ENCODE data around the gene HDAC5.

The HDAC5 gene

GRCh38 chr17:44095388-44095646 is 28.1 kb downstream of the HDAC5 start:
- H3K27ac ChIP-seq (ENCODE audit: low read length) = no peak overlapping the region
- H3K4me3 ChIP-seq (ENCODE audit: low read length) = no peak overlapping the region
- H3K9me3 ChIP-seq (ENCODE audit: insufficient read depth, low read length) = no peaks in the 10 kb centered on the region
- no peaks in the 10 kb centered on the region for H3K79me2 ChIP-seq (ENCODE audit: low read length)
- no peaks in the 10 kb centered on the region for H3K36me3 ChIP-seq (replicated peaks; ENCODE audit: low read depth, low read length)
- TF ChIP-seq EZH2phosphoT487 (IDR thresholded peaks at IDR 0.05; ENCODE audit: low read depth) (no peak), CTCF (IDR thresholded peaks at IDR 0.05; ENCODE audit: low read depth, low read length) (no peak)
- H3K4me2 ChIP-seq (ENCODE audit: low read length) = peak overlapping the region; percentile 46; the same call in 1 of the 2 replicates
- H4K20me1 ChIP-seq (ENCODE audit: insufficient read depth, low read length) = no peaks in the 10 kb centered on the region; the same call in 1 of the 2 replicates
- H3K27me3 ChIP-seq (ENCODE audit: low read depth, low read length) = no peaks in the 10 kb centered on the region
- H3K9ac ChIP-seq (ENCODE audit: low read length) = no peak overlapping the region
- H2AFZ ChIP-seq (ENCODE audit: low read depth, low read length) = no peak overlapping the region
- H3K4me1 ChIP-seq (ENCODE audit: low read length) = peaks cover 11% of the 10 kb centered on the region

- no peak overlapping the region for H2AFZ ChIP-seq (ENCODE audit: low read depth, low read length)
Measured at GRCh38 chr17:44094701-44095387, 28.6 kb downstream of the HDAC5 start.

GRCh38 chr17:44093231-44093900 is 30.1 kb downstream of the HDAC5 start:
- TF ChIP-seq EZH2phosphoT487 (IDR thresholded peaks at IDR 0.05; ENCODE audit: low read depth) (no peak), CTCF (IDR thresholded peaks at IDR 0.05; ENCODE audit: low read depth, low read length) (no peak)
- no peak overlapping the region for H3K4me3 ChIP-seq (ENCODE audit: low read length)
- H3K4me1 ChIP-seq (ENCODE audit: low read length) = peaks cover 11% of the 10 kb centered on the region
- no peak overlapping the region for H3K27ac ChIP-seq (ENCODE audit: low read length)
- no peaks in the 10 kb centered on the region; the same call in 1 of the 2 replicates for H4K20me1 ChIP-seq (ENCODE audit: insufficient read depth, low read length)
- H3K79me2 ChIP-seq (ENCODE audit: low read length) = no peaks in the 10 kb centered on the region
- no peak overlapping the region for H3K4me2 ChIP-seq (ENCODE audit: low read length)
- no peaks in the 10 kb centered on the region for H3K27me3 ChIP-seq (ENCODE audit: low read depth, low read length)
- no peaks in the 10 kb centered on the region for H3K9me3 ChIP-seq (ENCODE audit: insufficient read depth, low read length)
- no peaks in the 10 kb centered on the region for H3K36me3 ChIP-seq (replicated peaks; ENCODE audit: low read depth, low read length)
- H2AFZ ChIP-seq (ENCODE audit: low read depth, low read length) = no peak overlapping the region
- no peak overlapping the region for H3K9ac ChIP-seq (ENCODE audit: low read length)

More at GRCh38 chr17:44094701-44095387, 28.6 kb downstream of the HDAC5 start:
- Histone ChIP-seq H3K9me3 (ENCODE audit: insufficient read depth, low read length) (no peaks in the 10 kb centered on the region), H3K4me1 (ENCODE audit: low read length) (peaks cover 11% of the 10 kb centered on the region), H3K27me3 (ENCODE audit: low read depth, low read length) (no peaks in the 10 kb centered on the region), H3K27ac (ENCODE audit: low read length) (no peak overlapping the region), H3K36me3 (replicated peaks; ENCODE audit: low read depth, low read length) (no peaks in the 10 kb centered on the region), H3K79me2 (ENCODE audit: low read length) (no peaks in the 10 kb centered on the region), H3K4me2 (ENCODE audit: low read length) (no peak overlapping the region), H3K4me3 (ENCODE audit: low read length) (no peak overlapping the region), H3K9ac (ENCODE audit: low read length) (no peak overlapping the region), H4K20me1 (ENCODE audit: insufficient read depth, low read length) (no peaks in the 10 kb centered on the region; the same call in 1 of the 2 replicates)
- TF ChIP-seq CTCF (IDR thresholded peaks at IDR 0.05; ENCODE audit: low read depth, low read length) (no peak), EZH2phosphoT487 (IDR thresholded peaks at IDR 0.05; ENCODE audit: low read depth) (no peak)

- Histone ChIP-seq H2AFZ (ENCODE audit: low read depth, low read length) (no peak overlapping the region), H3K9me3 (ENCODE audit: insufficient read depth, low read length) (no peaks in the 10 kb centered on the region), H3K27me3 (ENCODE audit: low read depth, low read length) (no peaks in the 10 kb centered on the region), H3K4me2 (ENCODE audit: low read length) (no peak overlapping the region), H4K20me1 (ENCODE audit: insufficient read depth, low read length) (no peaks in the 10 kb centered on the region; the same call in 1 of the 2 replicates), H3K27ac (ENCODE audit: low read length) (no peak overlapping the region), H3K36me3 (replicated peaks; ENCODE audit: low read depth, low read length) (no peaks in the 10 kb centered on the region), H3K4me1 (ENCODE audit: low read length) (peaks cover 11% of the 10 kb centered on the region), H3K9ac (ENCODE audit: low read length) (no peak overlapping the region), H3K4me3 (ENCODE audit: low read length) (no peak overlapping the region), H3K79me2 (ENCODE audit: low read length) (no peaks in the 10 kb centered on the region)
- TF ChIP-seq CTCF (IDR thresholded peaks at IDR 0.05; ENCODE audit: low read depth, low read length) = no peak
- no peak for TF ChIP-seq EZH2phosphoT487 (IDR thresholded peaks at IDR 0.05; ENCODE audit: low read depth)
Measured at GRCh38 chr17:44092051-44092450, 31.4 kb downstream of the HDAC5 start.

All from OCI-LY3 (cell line).